Loucy (cell line): ENCODE results near the gene AQP12B.
"Not testable (repeated sequence)": the region's sequence is repeated elsewhere in the genome, so short reads cannot be mapped to it uniquely, and the experiment has no call there.

ENCODE experiments used
- H2AFZ ChIP-seq: fragments of 200-600 bp; sonication (generic); 2 replicates; pipeline ENCODE4 v1.6.0; 2016; ENCODE audit warnings: antibody characterized with exemption, mild to moderate bottlenecking, low read length, moderate library complexity
- H3F3A ChIP-seq: fragments of 200-600 bp; 2 replicates; pipeline ENCODE4 v1.6.0; 2016; ENCODE audit warnings: antibody characterized with exemption, low read depth, mild to moderate bottlenecking
- H3K27me3 ChIP-seq: fragments of 200-600 bp; sonication (generic); 2 replicates; pipeline ENCODE4 v1.6.1; 2014; ENCODE audit warnings: low read length, mild to moderate bottlenecking; ENCODE audit not compliant: insufficient read depth, poor library complexity, severe bottlenecking
- H3K36me3 ChIP-seq: fragments of 200-600 bp; sonication (generic); 2 replicates; pipeline ENCODE4 v1.6.1; 2016; ENCODE audit warnings: low read length; ENCODE audit not compliant: insufficient read depth
- H3K4me1 ChIP-seq: fragments of 200-600 bp; sonication (generic); 2 replicates; pipeline ENCODE4 v1.5.1; 2014; ENCODE audit warnings: low read length, mild to moderate bottlenecking; ENCODE audit not compliant: insufficient read depth, poor library complexity, severe bottlenecking
- H3K4me2 ChIP-seq: fragments of 200-600 bp; sonication (generic); 2 replicates; pipeline ENCODE4 v1.6.0; 2014; ENCODE audit warnings: antibody characterized with exemption, low read length, low read depth, mild to moderate bottlenecking; ENCODE audit not compliant: poor library complexity, severe bottlenecking
- H3K4me3 ChIP-seq: fragments of 200-600 bp; sonication (generic); 2 replicates; pipeline ENCODE4 v1.5.1; 2014; ENCODE audit warnings: low read length, mild to moderate bottlenecking, mixed read lengths; ENCODE audit not compliant: poor library complexity, severe bottlenecking
- H3K79me2 ChIP-seq: fragments of 200-600 bp; sonication (generic); 2 replicates; pipeline ENCODE4 v1.6.1; 2014; ENCODE audit warnings: low read length; ENCODE audit not compliant: insufficient read depth
- H3K9ac ChIP-seq: fragments of 200-600 bp; sonication (generic); 2 replicates; pipeline ENCODE4 v1.6.0; 2014; ENCODE audit warnings: mild to moderate bottlenecking, low read depth, low read length, moderate library complexity; ENCODE audit not compliant: poor library complexity, severe bottlenecking
- H3K9me2 ChIP-seq: fragments of 200-600 bp; sonication (generic); replicated peaks from 2 replicates; pipeline ENCODE4 v1.6.1; 2016; ENCODE audit warnings: low read depth, low read length, mixed read lengths
- H3K9me3 ChIP-seq: fragments of 200-600 bp; sonication (generic); 2 replicates; pipeline ENCODE4 v1.6.1; 2014; ENCODE audit warnings: mild to moderate bottlenecking, antibody characterized with exemption, low read length, low read depth; ENCODE audit not compliant: insufficient read depth
- H4K20me1 ChIP-seq: fragments of 200-600 bp; sonication (generic); 2 replicates; pipeline ENCODE4 v1.6.0; 2014; ENCODE audit warnings: antibody characterized with exemption, low read length, mild to moderate bottlenecking; ENCODE audit not compliant: insufficient read depth, poor library complexity, severe bottlenecking
- CTCF ChIP-seq: fragments of 200-600 bp; sonication (generic); conservative IDR thresholded peaks from 2 replicates; pipeline ENCODE4 v1.5.1; 2014; ENCODE audit warnings: mild to moderate bottlenecking, antibody characterized with exemption, low read length
- EZH2phosphoT487 ChIP-seq: fragments of 200-600 bp; IDR thresholded peaks from 2 replicates; pipeline ENCODE4 v1.6.1; 2018; ENCODE audit warnings: antibody characterized with exemption, mild to moderate bottlenecking, moderate library complexity, borderline replicate concordance

The AQP12B gene, protein sequence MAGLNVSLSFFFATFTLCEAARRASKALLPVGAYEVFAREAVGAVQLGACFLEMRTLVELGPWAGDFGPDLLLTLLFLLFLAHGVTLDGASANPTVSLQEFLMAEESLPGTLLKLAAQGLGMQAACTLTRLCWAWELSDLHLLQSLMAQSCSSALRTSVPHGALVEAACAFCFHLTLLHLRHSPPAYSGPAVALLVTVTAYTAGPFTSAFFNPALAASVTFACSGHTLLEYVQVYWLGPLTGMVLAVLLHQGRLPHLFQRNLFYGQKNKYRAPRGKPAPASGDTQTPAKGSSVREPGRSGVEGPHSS

GRCh38 chr2:240682431-240683224 lies at the start of gene AQP12B:
Gene AQP12B (minus strand): TSS chr2:240682885. CDS start chr2:240682837, 48 bp downstream.
- H4K20me1 ChIP-seq, H3K36me3 ChIP-seq, H3K9me3 ChIP-seq, H3K4me1 ChIP-seq, H3F3A ChIP-seq, H3K9me2 ChIP-seq, H3K27me3 ChIP-seq, H3K4me3 ChIP-seq, H3K79me2 ChIP-seq, H2AFZ ChIP-seq, H3K4me2 ChIP-seq, H3K9ac ChIP-seq: not testable (repeated sequence)

GRCh38 chr2:240732184-240732583 lies 49.5 kb upstream of the AQP12B start:
- no peak overlapping the region for H3K4me3 ChIP-seq
- H3K9me3 ChIP-seq = no peaks in the 10 kb centered on the region
- TF ChIP-seq CTCF (no peak), EZH2phosphoT487 (no peak)
- H3K36me3 ChIP-seq = no peaks in the 10 kb centered on the region
- H3K9ac ChIP-seq = no peak overlapping the region
- H3K4me1 ChIP-seq = no peaks in the 10 kb centered on the region
- H4K20me1 ChIP-seq = no peaks in the 10 kb centered on the region
- H3F3A ChIP-seq = no peaks in the 10 kb centered on the region
- no peaks in the 10 kb centered on the region for H3K27me3 ChIP-seq
- no peaks in the 10 kb centered on the region for H3K9me2 ChIP-seq
- H3K4me2 ChIP-seq = no peak overlapping the region
- H2AFZ ChIP-seq = no peak overlapping the region
- H3K79me2 ChIP-seq = no peaks in the 10 kb centered on the region

- no peaks in the 10 kb centered on the region for H3K27me3 ChIP-seq
- H3F3A ChIP-seq = no peaks in the 10 kb centered on the region
- no peaks in the 10 kb centered on the region for H3K9me2 ChIP-seq
- no peaks in the 10 kb centered on the region for H3K4me1 ChIP-seq
- H3K9ac ChIP-seq = no peak overlapping the region
- H3K4me3 ChIP-seq = no peak overlapping the region
- no peaks in the 10 kb centered on the region for H3K9me3 ChIP-seq
- no peaks in the 10 kb centered on the region for H3K36me3 ChIP-seq
- no peaks in the 10 kb centered on the region for H4K20me1 ChIP-seq
- no peak overlapping the region for H2AFZ ChIP-seq
- no peak for TF ChIP-seq CTCF
- TF ChIP-seq EZH2phosphoT487 = no peak
- H3K79me2 ChIP-seq = no peaks in the 10 kb centered on the region
- no peak overlapping the region for H3K4me2 ChIP-seq
Measured at GRCh38 chr2:240731178-240731545, 48.5 kb upstream of the AQP12B start.
